Tibial artery (tissue), 4 donors: ENCODE data around the gene FLOT1.

Experiments
- DNase-seq, 2 donors: peaks; one replicate each; pipeline ENCODE4 v3.0.0-alpha.2; 2019
- H3K27ac ChIP-seq, 2 donors: fragments of 200-600 bp; sonication (generic) in 1 of 2; 1 replicate in 1 of 2; 2 replicates in 1 of 2; pipeline ENCODE4 v1.5.1; 2018 to 2019; ENCODE audit warnings: mild to moderate bottlenecking in 1 of 2
- H3K27me3 ChIP-seq, 2 donors: fragments of 200-600 bp; sonication (generic) in 1 of 2; one replicate each; pipeline versions ENCODE4 v1.5.1 to v1.6.0; 2016 to 2019
- H3K36me3 ChIP-seq, 3 donors: fragments of 200-600 bp; sonication (generic) in 2 of 3; one replicate each; pipeline ENCODE4 v1.5.1; 2016 to 2019; ENCODE audit warnings: mild to moderate bottlenecking in 2 of 3
- H3K4me1 ChIP-seq, 4 donors: fragments of 200-600 bp; sonication (generic) in 2 of 4; 1 replicate in 3 of 4; 2 replicates in 1 of 4; pipeline ENCODE4 v1.5.1; 2016 to 2019
- H3K4me3 ChIP-seq, 2 donors: fragments of 200-600 bp; sonication (generic) in 1 of 2; 1 replicate in 1 of 2; 2 replicates in 1 of 2; pipeline ENCODE4 v1.5.1; 2018 to 2019; ENCODE audit warnings: mild to moderate bottlenecking in 2 of 2
- H3K9me3 ChIP-seq, 3 donors: fragments of 200-600 bp; sonication (generic) in 1 of 3; one replicate each; pipeline ENCODE4 v1.5.1; 2016 to 2019
- intact Hi-C: fragments of 100-400 bp; cut with DNase I; formaldehyde crosslinking; loops from one replicate; pipeline ENCODE4 v1.15.0; 2023; ENCODE audit warnings: low total_unique reads
- TF ChIP-seq, protein P1 (sequence below), 2 experiments: fragments of 200-600 bp in 1 of 2; fragments of 450-650 bp in 1 of 2; IDR thresholded peaks; one replicate each; pipeline ENCODE4 v1.5.1; 2017 to 2019; ENCODE audit warnings: antibody characterized with exemption in 2 of 2, mild to moderate bottlenecking in 1 of 2, moderate library complexity in 1 of 2

FLOT1 gene

DNA sequence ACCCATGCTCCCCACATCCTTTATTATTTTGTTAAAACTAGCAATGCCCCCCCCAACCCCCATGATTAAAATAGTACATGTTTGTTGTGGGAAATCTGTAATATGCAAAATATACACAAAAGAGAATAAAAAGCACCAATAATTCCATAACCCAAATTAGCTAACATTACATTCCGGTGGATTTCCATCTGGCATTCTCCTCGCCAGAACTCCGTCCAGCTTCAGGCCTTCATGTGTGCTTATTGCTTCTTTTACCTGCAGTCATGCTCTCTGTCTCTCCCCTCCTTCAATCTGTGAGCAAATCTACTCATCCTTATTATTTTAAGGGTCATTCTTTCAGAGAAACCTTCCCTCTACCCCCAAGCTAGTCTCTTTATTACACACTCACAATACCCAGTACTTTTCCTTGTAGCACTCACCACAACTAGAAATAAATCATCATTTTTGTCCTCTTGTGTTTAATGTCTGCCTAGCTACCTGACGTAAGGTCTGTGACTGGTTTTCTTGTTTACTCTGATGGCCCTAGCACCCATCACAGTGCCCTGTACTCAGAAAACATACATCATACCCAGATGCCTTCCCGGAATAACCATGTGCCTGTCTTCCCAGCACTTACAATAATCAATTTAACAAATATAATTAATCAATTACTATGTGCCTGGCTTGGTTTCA, 27.5 kb upstream of the FLOT1 start:
- no peaks in the 10 kb centered on the region for H3K36me3 ChIP-seq
- no peak overlapping the region for H3K4me3 ChIP-seq
- peaks cover 0 to 18% (median 16%) of the 10 kb centered on the region in 4 donors for H3K4me1 ChIP-seq
- H3K27me3 ChIP-seq: no peaks in the 10 kb centered on the region
- intact Hi-C loops: no loop called here
- DNase-seq: no peak
- H3K9me3 ChIP-seq: no peaks in the 10 kb centered on the region
- peak overlapping the region in 1 of 2 donors; percentile 30 for H3K27ac ChIP-seq
- TF ChIP-seq, protein P1, sequence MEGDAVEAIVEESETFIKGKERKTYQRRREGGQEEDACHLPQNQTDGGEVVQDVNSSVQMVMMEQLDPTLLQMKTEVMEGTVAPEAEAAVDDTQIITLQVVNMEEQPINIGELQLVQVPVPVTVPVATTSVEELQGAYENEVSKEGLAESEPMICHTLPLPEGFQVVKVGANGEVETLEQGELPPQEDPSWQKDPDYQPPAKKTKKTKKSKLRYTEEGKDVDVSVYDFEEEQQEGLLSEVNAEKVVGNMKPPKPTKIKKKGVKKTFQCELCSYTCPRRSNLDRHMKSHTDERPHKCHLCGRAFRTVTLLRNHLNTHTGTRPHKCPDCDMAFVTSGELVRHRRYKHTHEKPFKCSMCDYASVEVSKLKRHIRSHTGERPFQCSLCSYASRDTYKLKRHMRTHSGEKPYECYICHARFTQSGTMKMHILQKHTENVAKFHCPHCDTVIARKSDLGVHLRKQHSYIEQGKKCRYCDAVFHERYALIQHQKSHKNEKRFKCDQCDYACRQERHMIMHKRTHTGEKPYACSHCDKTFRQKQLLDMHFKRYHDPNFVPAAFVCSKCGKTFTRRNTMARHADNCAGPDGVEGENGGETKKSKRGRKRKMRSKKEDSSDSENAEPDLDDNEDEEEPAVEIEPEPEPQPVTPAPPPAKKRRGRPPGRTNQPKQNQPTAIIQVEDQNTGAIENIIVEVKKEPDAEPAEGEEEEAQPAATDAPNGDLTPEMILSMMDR (IDR thresholded peaks at IDR 0.05): no peak

DNA sequence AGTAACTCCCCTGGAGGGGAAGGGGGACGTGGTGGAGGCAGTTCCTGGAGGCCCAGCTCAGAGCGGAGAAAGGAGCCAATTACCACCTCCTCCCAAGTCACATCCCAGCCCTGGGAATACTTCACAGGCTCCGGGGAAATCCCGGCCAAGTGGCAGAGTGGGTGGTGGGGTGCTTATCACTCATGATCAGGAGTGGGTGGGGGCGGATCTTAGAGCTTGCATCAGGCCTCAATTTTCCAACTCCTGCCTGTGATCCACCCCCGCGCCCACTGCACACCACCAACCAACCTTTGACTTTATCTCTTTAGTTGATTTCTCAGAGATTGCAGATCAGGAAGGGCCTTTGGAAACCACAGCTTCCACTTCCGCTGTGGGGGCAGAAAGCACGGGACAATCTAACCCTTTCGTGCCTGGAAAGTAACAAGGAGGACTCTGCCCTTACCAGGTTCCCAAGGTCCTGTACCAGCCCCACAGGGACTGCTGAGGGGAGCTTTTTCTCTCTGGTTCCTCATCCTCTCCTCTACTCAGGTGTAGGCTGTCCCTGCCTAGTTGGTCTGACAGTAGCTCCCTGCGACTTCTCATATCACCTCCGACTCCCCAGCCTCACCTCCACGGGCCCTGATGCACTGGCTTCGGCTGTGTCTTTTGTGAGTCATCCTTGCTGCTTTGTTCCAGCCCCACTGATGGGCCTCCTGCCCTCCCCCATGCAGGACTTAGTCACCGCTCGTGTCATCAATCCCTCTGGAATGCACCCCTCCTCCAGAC, 26.8 kb upstream of the FLOT1 start:
- Histone ChIP-seq H3K27me3 (no peaks in the 10 kb centered on the region), H3K36me3 (no peaks in the 10 kb centered on the region), H3K4me1 (peaks cover 0 to 22% (median 16%) of the 10 kb centered on the region in 4 donors), H3K9me3 (no peaks in the 10 kb centered on the region), H3K4me3 (no peak overlapping the region), H3K27ac (peak overlapping the region; percentile 14 to 30)
- TF ChIP-seq, protein P1 (IDR thresholded peaks at IDR 0.05): no peak
- peak in 1 of 2 donors; percentile 68 for DNase-seq
- intact Hi-C loops: no loop called here

DNA sequence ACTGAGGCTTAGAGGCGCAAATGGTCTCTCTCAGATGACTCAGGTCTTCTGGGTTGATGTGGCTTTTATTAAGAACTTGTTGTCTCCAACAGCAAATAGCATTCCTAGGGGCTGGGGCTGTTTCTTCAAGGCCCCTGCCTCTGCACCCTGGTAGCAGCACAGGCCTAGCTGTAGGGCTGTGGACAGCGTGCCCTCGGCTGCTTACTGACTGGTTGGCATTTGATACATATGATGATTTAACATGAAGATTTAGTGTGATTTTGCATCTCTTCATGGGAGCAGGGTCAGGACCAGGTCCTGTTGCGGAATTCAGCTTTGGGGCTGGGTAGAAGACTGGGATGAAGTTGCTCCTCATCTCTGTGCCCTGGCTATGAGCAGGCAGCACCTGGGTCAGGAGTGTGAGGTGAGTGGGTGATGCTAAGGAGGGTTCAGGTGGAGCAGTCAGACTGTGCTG, 26.2 kb upstream of the FLOT1 start:
- intact Hi-C loops: no loop called here
- H3K4me3 ChIP-seq: no peak overlapping the region
- H3K9me3 ChIP-seq: no peaks in the 10 kb centered on the region
- H3K36me3 ChIP-seq: no peaks in the 10 kb centered on the region
- peaks cover 0 to 28% (median 19%) of the 10 kb centered on the region in 4 donors for H3K4me1 ChIP-seq
- no peak for DNase-seq
- peak overlapping the region in 1 of 2 donors; percentile 14 for H3K27ac ChIP-seq
- no peaks in the 10 kb centered on the region for H3K27me3 ChIP-seq
- TF ChIP-seq, protein P1 (IDR thresholded peaks at IDR 0.05): no peak

DNA sequence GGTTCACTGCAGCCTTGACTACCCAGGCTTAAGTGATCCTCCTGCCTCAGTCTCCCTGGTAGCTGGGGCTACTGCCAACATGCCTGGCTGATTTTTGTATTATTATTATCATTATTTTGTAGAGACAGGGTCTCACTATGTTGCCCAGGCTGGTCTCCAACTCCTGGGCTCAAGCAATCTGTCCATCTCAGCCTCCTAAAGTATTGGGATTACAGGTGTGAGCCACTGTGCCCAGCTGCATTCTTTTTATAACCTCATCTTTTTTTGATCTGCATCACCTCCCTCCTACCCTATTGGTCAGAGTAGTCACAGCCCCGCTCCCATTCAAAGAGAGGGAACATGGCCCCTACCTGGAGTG, 25.4 kb upstream of the FLOT1 start:
- H3K27ac ChIP-seq: no peak overlapping the region
- intact Hi-C loops: no loop called here
- H3K27me3 ChIP-seq: no peaks in the 10 kb centered on the region
- H3K9me3 ChIP-seq: no peaks in the 10 kb centered on the region
- no peak for DNase-seq
- H3K4me3 ChIP-seq: no peak overlapping the region
- TF ChIP-seq, protein P1 (IDR thresholded peaks at IDR 0.05): no peak
- peaks cover 0 to 30% (median 19%) of the 10 kb centered on the region in 4 donors for H3K4me1 ChIP-seq
- no peaks in the 10 kb centered on the region for H3K36me3 ChIP-seq

DNA sequence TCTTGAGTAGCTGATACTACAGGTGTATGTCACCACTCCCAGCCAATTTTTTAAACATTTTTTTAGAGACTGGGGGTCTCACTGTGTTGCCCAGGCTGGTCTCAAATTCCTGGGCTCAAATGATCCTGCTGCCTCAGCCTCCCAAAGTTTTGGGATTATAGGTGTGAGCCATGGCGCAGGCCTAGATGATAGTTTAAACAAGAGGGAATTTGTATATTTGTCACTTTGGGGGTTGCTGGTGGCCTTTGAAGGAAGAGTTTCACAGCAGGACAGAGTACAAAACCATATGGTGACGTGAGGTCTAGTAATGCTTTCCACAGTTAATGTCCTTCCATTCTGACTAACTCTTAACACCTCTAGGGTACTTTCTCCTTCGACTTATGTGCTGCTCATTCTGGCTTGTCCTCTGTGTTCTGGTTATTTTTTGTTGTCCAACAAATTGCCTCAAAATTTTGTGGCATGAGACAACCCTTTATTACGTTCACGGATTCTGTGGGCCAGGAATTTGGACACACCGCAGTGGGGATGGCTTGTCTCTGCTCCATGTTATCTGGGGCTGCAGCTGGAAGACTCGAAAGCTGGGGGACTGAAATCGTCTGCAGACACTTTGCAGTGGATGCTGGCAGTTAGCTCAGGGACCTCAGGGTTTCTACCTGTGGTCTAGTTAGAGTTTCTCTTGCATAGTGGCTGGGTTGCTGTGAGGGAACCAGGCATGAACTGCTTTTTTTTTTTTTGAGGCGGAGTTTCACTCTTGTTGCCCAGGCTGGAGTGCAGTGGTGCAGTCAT, 24.9 kb upstream of the FLOT1 start:
- no peak for DNase-seq
- Histone ChIP-seq H3K36me3 (no peaks in the 10 kb centered on the region), H3K4me1 (peaks cover 0 to 30% (median 19%) of the 10 kb centered on the region in 4 donors), H3K27ac (no peak overlapping the region), H3K4me3 (no peak overlapping the region), H3K9me3 (no peaks in the 10 kb centered on the region), H3K27me3 (no peaks in the 10 kb centered on the region)
- TF ChIP-seq, protein P1 (IDR thresholded peaks at IDR 0.05): no peak
- intact Hi-C loops: no loop called here
